Cardiac muscle cell (in vitro differentiated cells and primary cell): ENCODE data around the gene SYNPO2. TPM values are rescaled to one million over a fixed set of nuclear protein-coding genes. Genes with fewer than 3 reads are reported as not detected.

Source experiments
- DNase-seq, 2 donors: peaks; one replicate each; pipeline versions ENCODE4 v3.0.0 to v3.0.0-alpha.2; 2010 to 2017; ENCODE audit warnings: low read depth in 1 of 2, low spot score in 1 of 2
- H3K27ac ChIP-seq: fragments of 200-600 bp; sonication (generic); 2 replicates; pipeline ENCODE4 v1.5.1; 2016
- H3K27me3 ChIP-seq: fragments of 200-600 bp; sonication (generic); 2 replicates; pipeline ENCODE4 v1.6.0; 2016; ENCODE audit warnings: control low read depth
- H3K36me3 ChIP-seq: fragments of 200-600 bp; sonication (generic); 2 replicates; pipeline ENCODE4 v1.5.1; 2016; ENCODE audit warnings: control low read depth
- H3K4me1 ChIP-seq: fragments of 200-600 bp; sonication (generic); 2 replicates; pipeline ENCODE4 v1.8.1; 2017; ENCODE audit warnings: low read depth, mild to moderate bottlenecking, mixed run types
- H3K4me3 ChIP-seq: fragments of 200-600 bp; sonication (generic); 2 replicates; pipeline ENCODE4 v1.5.1; 2016; ENCODE audit warnings: mild to moderate bottlenecking
- H3K9me3 ChIP-seq: fragments of 200-600 bp; sonication (generic); 2 replicates; pipeline ENCODE4 v1.5.1; 2017; ENCODE audit warnings: low read depth, mild to moderate bottlenecking, control low read depth
- CTCF ChIP-seq: IDR thresholded peaks from 2 replicates; pipeline ENCODE4 v1.5.1; 2012; ENCODE audit warnings: low read depth, mild to moderate bottlenecking, low read length
- polyA plus RNA-seq: library from polyadenylated mRNA; unstranded; fragments of >200 nt; fragmentation: Nextera tagmentation; extraction: Ambion mirVana; gene quantifications from 2 replicates; pipeline ENCODE4 v1.2.1, GENCODE V29; 2016
- total RNA-seq: library from RNA; depleted of rRNA; stranded (reverse); fragments of >200 nt; gene quantifications from 2 replicates; pipeline ENCODE4 v1.2.3, GENCODE V29; 2016

SYNPO2 gene
- total and polyA plus RNA-seq, 2 experiments from 2014 or later = 14.7 to 35.6 TPM

GRCh38 chr4:118846979-118847378 is 41.7 kb upstream of the SYNPO2 start:
- H3K27me3 ChIP-seq = no peaks in the 10 kb centered on the region
- no peak for TF ChIP-seq CTCF
- peaks cover 7% of the 10 kb centered on the region for H3K4me1 ChIP-seq
- DNase-seq = no peak
- H3K4me3 ChIP-seq = no peak overlapping the region
- no peaks in the 10 kb centered on the region for H3K9me3 ChIP-seq
- H3K27ac ChIP-seq = no peak overlapping the region
- no peaks in the 10 kb centered on the region for H3K36me3 ChIP-seq

DNA sequence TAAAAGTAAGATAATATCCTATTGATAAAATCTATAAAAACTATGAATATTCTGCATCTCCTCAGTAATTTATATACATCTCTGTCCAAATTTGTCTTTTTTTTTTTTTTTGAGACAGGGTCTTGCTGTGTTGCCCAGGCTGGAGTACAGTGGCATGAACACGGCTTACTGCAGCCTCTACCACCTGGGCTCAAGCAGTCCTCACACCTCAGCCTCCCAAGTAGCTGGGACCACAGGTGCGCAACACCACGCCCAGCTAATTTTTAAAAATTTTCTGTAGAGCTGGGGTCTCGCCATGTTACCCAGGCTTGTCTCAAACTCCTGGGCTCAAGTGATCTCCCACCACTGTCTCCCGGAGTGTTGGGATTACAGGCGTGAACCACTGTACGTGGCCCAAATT is 40.4 kb upstream of the SYNPO2 start:
- Histone ChIP-seq H3K4me3 (no peak overlapping the region), H3K27ac (no peak overlapping the region), H3K4me1 (peaks cover 7% of the 10 kb centered on the region), H3K36me3 (no peaks in the 10 kb centered on the region), H3K9me3 (no peaks in the 10 kb centered on the region), H3K27me3 (no peaks in the 10 kb centered on the region)
- TF ChIP-seq CTCF = no peak
- DNase-seq = no peak

GRCh38 chr4:118848901-118849300 is 39.8 kb upstream of the SYNPO2 start:
- no peak for TF ChIP-seq CTCF
- Histone ChIP-seq H3K36me3 (no peaks in the 10 kb centered on the region), H3K4me1 (peaks cover 7% of the 10 kb centered on the region), H3K27me3 (no peaks in the 10 kb centered on the region), H3K4me3 (no peak overlapping the region), H3K9me3 (no peaks in the 10 kb centered on the region), H3K27ac (no peak overlapping the region)
- no peak for DNase-seq

DNA sequence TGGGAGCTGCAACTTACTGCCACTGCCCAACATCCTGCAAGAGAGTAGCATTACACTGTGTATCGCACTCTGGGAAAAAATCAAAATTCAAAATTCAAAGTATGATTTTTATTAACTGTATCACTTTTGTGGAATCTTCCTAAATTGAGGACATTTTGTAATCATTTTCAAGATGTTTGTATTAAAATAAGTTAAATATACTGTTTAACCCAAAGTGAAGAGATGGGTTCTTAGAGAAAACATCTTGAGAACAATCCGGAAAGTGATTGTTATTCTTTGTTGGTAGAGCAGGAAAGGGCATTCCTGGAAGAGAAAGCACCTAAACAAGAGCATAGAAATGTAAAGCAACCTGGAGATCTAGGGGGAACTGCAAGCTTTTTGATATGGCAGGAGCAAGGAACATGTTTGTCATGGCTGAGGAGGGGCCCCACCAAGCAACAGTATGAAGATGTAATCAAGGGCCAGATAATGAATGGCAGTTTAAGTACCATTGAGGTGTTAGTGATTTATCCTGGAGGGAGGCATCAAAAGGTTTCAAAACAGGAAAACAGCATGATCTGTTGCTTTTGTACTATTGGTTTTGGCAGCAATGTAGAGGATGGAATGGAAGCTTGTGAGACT is 38.7 kb upstream of the SYNPO2 start:
- Histone ChIP-seq H3K4me3 (no peak overlapping the region), H3K9me3 (no peaks in the 10 kb centered on the region), H3K27me3 (no peaks in the 10 kb centered on the region), H3K36me3 (no peaks in the 10 kb centered on the region), H3K4me1 (peaks cover 7% of the 10 kb centered on the region), H3K27ac (no peak overlapping the region)
- no peak for DNase-seq
- no peak for TF ChIP-seq CTCF

GRCh38 chr4:118850488-118851173 is 38.0 kb upstream of the SYNPO2 start:
- no peak for TF ChIP-seq CTCF
- H3K27me3 ChIP-seq = no peaks in the 10 kb centered on the region
- peak in 1 of 2 donors; percentile 35 for DNase-seq
- no peaks in the 10 kb centered on the region for H3K36me3 ChIP-seq
- H3K9me3 ChIP-seq = no peaks in the 10 kb centered on the region
- H3K4me3 ChIP-seq = no peak overlapping the region
- H3K4me1 ChIP-seq = peaks cover 7% of the 10 kb centered on the region
- H3K27ac ChIP-seq = no peak overlapping the region
